Ramos (cell line): ENCODE measurements around the gene ATP13A3.

ENCODE experiments used
- in situ Hi-C: fragments of 300-500 bp; cut with MboI; formaldehyde crosslinking; loops from one replicate; pipeline ENCODE4 v1.14.3; 2022; ENCODE audit warnings: low sequenced_read_pairs; ENCODE audit not compliant: unreplicated experiment

Gene ATP13A3

DNA sequence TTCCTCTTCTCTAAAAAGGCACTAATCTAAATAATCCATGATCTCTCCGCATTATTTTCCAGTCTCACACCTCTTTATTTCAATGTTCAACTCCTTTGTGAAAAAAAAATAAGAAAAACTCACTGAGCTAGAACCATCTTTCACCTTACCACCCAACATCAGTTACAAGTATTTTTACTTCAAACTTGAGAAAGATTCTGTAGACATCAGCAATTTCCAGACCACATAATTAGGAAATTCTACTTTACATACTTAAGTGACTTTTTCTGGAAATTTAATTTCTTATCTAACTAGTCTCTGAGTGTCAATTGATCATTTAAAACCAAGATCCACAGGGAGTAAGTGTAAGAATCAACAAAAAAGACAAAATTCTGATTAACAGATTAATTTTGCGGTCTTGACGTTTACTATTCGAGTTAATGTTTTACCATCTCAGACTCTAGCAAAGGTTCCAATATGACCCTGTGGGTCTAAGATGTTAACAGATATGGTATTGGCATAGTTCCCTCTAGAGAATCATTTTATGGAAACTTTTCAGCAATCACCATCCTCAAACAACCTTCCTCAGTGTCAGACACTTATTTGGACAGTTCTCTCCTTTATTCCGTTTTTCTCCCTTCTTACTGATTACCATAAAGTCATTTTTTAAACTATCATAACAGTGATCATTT is 5.1 kb downstream of the ATP13A3 start:
- in situ Hi-C loops, result loop anchor here (5.0 kb wide), 1 partner anchor 106 kb away; no protein-coding TSS in a partner anchor

GRCh38 chr3:194481103-194481502 is 5.7 kb downstream of the ATP13A3 start:
- in situ Hi-C loops, result loop anchor here (5.0 kb wide), 1 partner anchor 106 kb away; no protein-coding TSS in a partner anchor

DNA sequence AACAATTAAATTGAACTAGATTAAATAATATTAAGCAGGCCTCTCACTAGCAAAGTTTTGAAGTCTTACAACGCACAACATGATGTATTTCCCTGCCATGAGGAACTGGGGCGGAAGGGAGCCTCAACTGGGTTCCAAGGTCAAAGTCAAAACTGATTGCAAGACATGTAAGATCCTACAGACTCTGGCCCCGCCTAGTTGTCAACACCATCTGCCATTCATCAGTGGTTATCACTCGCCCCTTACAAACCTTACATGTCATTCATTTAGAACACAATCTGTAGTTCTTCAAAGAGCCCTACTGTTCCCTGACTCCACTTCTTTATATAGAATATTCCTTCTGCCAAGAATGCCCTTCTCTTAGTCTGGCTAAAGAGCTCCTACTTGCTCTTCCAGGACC is 10.0 kb downstream of the ATP13A3 start:
- in situ Hi-C loops, result no loop called here

- in situ Hi-C loops, result no loop called here
These were observed 10.8 kb downstream of the ATP13A3 start for GRCh38 chr3:194475978-194476377.

GRCh38 chr3:194475138-194475932 is 11.5 kb downstream of the ATP13A3 start:
- in situ Hi-C loops, result no loop called here

- in situ Hi-C loops, result no loop called here
These were observed 12.1 kb downstream of the ATP13A3 start for GRCh38 chr3:194474675-194475074.

GRCh38 chr3:194472290-194472920 is 14.4 kb downstream of the ATP13A3 start:
- in situ Hi-C loops, result no loop called here

- in situ Hi-C loops, result no loop called here
These were observed 14.9 kb downstream of the ATP13A3 start for GRCh38 chr3:194471863-194472262.

DNA sequence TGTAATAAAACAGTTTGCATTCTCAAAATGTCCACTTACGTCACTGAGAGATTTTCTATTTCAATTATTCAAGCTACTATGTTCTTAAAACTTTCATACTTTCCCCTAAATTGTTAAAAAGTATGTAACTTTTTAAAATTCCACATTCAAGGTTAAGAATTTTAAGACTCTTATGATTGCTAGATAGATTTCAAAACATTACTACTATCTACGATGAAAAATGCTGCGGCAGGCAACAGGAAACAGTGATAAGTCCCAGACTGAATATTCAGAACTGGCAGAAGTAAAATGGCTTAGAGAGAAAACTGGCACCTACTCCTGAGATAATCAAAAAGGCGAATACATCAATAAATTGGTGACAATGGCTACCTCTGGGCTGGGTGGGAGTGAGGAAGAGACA is 16.2 kb downstream of the ATP13A3 start:
- in situ Hi-C loops, result no loop called here

DNA sequence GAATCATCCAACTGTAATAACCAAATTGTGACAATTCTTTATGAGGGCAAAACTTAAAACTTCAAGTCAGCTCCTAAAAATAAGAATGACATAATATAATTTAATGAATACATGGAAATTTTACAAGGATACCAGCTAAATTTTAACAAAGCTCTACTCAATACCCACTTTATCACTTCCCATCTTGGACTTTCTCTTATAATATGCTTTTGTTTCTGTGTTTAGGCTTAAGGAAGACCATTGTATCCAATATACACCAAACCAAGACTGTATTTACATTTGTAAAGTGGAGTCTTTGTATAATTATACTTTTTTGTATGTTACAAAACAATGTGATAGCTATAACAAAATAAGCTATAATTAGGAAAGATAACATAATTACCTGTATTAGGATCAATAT is 16.8 kb downstream of the ATP13A3 start:
- in situ Hi-C loops, result no loop called here

DNA sequence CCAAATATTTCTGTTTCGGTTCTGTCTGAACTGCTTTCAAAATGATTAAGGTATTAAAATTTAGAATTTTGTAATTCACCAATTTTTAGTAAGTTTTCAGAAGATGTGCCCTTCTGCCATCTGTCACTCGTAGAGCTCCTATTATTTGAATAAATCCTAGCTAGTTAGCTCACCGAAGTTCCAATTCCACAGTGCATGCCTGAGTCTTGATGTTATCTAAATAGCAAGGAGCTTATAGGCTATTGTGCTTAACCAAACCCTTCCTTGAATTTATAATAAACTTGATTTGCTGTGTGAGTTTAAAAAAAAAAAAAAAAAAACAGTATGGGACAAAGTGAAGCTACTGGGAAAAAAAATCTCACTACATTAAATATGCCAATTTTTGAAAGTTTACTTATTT is 18.7 kb downstream of the ATP13A3 start:
- in situ Hi-C loops, result no loop called here

DNA sequence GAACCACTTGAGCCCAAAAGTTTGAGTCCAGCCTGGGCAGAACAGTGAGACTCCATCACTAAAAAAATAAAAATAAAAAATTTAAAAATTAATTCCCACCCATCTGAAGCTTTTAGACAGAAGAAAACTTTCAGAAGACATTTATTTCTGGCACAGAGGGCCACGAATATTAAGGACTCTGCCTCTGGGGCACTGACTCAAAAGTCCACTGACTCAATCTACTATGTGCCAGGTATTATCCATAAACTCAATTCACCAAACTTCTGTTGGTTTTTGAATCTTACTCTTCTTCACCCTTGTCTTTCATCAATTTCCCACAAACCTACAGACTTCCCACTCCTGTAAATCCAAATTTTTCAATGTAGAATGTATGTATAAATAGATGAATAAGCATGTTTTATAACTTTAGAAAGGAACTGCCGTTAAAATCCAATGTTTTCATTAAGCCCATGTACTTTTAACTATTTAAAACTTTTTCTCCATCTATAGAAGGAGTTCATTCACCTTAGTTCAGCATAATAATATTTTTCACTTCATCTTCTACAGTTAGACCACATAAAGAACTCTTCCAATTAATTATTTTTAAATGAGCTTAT is 19.9 kb downstream of the ATP13A3 start:
- in situ Hi-C loops, result no loop called here

DNA sequence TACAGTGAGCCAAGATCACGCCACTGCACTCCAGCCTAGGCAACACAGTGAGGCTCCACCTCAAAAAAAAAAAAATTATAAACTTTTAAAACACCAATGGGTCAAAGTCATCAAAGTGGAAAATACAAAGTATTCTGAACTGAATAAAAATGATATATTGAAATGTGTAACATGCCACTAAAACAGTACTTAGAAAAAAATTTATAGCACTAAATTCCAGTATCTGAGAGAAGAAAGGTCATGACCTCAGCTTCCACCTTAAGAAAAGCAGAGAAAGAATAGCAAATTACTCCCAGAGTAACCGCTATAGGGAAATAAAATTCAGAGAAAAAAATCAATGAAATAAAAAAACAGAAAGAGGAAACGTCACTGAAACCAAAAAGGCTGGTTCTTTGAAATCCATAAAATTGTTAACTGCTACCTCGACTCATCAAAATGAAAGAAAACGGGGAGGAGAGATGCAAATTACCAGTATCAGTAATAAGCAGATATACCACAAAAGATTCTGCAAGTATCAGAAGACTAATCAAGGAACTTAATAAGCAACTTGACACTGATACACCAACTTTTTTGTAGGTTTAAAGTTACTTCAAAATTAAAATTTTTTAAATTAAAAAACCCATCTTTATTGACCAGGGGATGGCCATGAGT is 20.8 kb downstream of the ATP13A3 start:
- in situ Hi-C loops, result no loop called here

DNA sequence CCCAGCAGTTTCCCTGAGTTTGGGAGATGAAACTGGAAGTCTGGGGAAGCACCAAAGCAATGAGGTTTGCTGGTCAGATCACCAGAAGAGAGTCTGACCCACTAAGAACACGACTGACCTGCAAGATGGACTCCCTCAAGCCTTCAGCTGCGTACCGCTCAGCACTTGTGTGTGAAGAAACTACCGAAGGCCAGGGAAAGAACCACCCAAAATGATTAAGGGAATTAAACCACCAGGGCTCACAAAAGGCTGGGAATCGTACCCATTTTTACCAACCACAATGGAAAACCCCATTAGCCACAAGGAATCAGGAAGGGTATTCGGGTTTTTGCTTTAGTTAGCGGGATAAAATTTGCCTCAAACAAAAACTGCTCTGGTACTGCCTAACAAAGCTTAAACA is 21.6 kb downstream of the ATP13A3 start:
- in situ Hi-C loops, result no loop called here

DNA sequence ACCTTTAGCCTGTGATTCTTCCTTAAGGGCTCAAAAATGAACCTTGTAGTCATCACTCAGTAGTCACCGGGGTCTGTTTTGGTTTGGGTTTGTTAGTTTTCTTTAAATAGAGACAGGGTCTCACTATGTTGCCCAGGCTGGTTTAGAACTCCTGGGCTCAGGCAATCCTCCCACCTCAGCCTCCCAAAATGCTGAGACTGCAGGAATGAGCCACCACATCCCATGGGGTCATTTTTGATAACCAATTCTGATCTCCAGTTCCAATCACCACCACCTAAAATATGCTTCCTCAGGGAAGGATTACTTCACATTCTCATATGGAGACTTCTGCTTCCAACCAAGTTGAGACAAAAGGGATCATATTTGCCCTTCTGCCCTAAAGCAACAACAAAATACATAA is 22.1 kb downstream of the ATP13A3 start:
- in situ Hi-C loops, result no loop called here

DNA sequence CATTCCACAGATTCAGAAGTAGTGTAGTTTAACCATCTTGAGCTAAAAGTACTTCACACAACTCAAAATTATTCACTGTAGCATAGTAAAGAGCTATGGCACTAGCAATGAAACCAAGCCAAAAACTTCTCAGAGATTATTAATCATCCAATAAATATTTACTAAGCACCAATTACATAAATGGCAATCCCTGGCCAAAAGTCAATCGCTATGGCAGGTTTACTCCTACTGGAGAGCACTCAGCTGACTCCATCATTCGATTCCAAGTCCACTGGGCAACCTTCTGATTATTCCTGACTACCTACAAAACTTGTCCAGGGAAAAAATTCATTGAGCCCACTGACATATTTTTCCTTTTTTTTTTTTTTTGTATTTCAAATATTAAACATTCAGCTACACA is 23.9 kb downstream of the ATP13A3 start:
- in situ Hi-C loops, result no loop called here

GRCh38 chr3:194460566-194460965 is 26.2 kb downstream of the ATP13A3 start:
- in situ Hi-C loops, result no loop called here

GRCh38 chr3:194458131-194458530 is 28.7 kb downstream of the ATP13A3 start:
- in situ Hi-C loops, result no loop called here

DNA sequence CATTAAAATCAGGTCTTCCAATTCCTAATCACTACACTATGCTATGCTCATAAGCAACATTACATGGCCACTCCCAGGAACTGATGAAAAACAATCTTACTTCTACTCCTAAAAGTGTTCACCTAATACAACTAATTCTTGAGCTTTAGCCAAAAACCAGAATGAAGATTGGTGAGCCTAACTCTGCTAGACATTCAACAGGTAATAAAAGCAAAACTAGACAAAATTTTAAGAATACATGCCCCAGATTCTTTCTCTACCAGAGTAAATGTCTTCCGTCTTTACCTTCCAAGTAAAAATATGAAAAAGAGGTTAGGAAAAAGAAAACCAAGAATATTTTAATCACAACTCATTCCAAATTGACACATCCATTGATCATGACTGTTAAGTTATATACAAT is 31.3 kb downstream of the ATP13A3 start:
- in situ Hi-C loops, result no loop called here

GRCh38 chr3:194450341-194450740 is 36.5 kb downstream of the ATP13A3 start:
- in situ Hi-C loops, result no loop called here
